ENCODE data around the gene SHH.

GRCh38 chr7:155824227-155824886, 12.1 kb upstream of the SHH start:
- no peak for TF ChIP-seq CTCF (optimal IDR thresholded peaks at IDR 0.05 in 1 of 3, IDR thresholded peaks at IDR 0.05 in 1 of 3, conservative IDR thresholded peaks at IDR 0.05 in 1 of 3; ENCODE audit: extremely low read depth in 1 of 3, insufficient read depth in 2 of 3, low read length in 3 of 3)
- TF ChIP-seq EZH2 (IDR thresholded peaks at IDR 0.05; ENCODE audit: low read length) = no peak
